ENCODE measurements around the gene FCF1.

The FCF1 gene

GRCh38 chr14:74685056-74685455 lies 27.9 kb upstream of the FCF1 start:
- Histone ChIP-seq H3K4me1 (ENCODE audit: low read length) (no peaks in the 10 kb centered on the region), H4K20me1 (ENCODE audit: insufficient read depth, low read length) (no peaks in the 10 kb centered on the region), H3F3A (ENCODE audit: insufficient read depth, low read length) (no peaks in the 10 kb centered on the region), H3K27me3 (replicated peaks; ENCODE audit: insufficient read depth, low read length) (no peaks in the 10 kb centered on the region), H3K4me3 (ENCODE audit: low read length) (no peak overlapping the region), H3K9me2 (replicated peaks; ENCODE audit: insufficient read depth, low read length) (no peaks in the 10 kb centered on the region), H3K4me2 (ENCODE audit: low read depth, low read length) (no peak overlapping the region), H2AFZ (ENCODE audit: low read length) (no peak overlapping the region), H3K9ac (ENCODE audit: low read length) (no peak overlapping the region), H3K27ac (ENCODE audit: low read length) (no peak overlapping the region), H3K79me2 (ENCODE audit: low read length) (no peaks in the 10 kb centered on the region), H3K36me3 (replicated peaks; ENCODE audit: insufficient read depth, low read length) (no peaks in the 10 kb centered on the region), H3K9me3 (replicated peaks; ENCODE audit: insufficient read depth, low read length) (no peaks in the 10 kb centered on the region)
- no peak for TF ChIP-seq EZH2 (optimal IDR thresholded peaks at IDR 0.05; ENCODE audit: low read depth, low read length)
- TF ChIP-seq CTCF (IDR thresholded peaks at IDR 0.05; ENCODE audit: low read length): no peak
- DNase-seq: no peak

GRCh38 chr14:74685921-74686678 lies 26.8 kb upstream of the FCF1 start:
- TF ChIP-seq EZH2phosphoT487 (IDR thresholded peaks at IDR 0.05; ENCODE audit: low read length) (no peak), EZH2 (optimal IDR thresholded peaks at IDR 0.05; ENCODE audit: low read depth, low read length) (no peak), CTCF (IDR thresholded peaks at IDR 0.05; ENCODE audit: low read length) (no peak)
- H3K27me3 ChIP-seq (replicated peaks; ENCODE audit: insufficient read depth, low read length): no peaks in the 10 kb centered on the region
- H2AFZ ChIP-seq (ENCODE audit: low read length): no peak overlapping the region

GRCh38 chr14:74691456-74691855 lies 21.5 kb upstream of the FCF1 start:
- no peak for DNase-seq
- no peaks in the 10 kb centered on the region for H3F3A ChIP-seq (ENCODE audit: insufficient read depth, low read length)
- H3K27ac ChIP-seq (ENCODE audit: low read length): no peak overlapping the region
- H3K27me3 ChIP-seq (replicated peaks; ENCODE audit: insufficient read depth, low read length): no peaks in the 10 kb centered on the region
- H3K9me3 ChIP-seq (replicated peaks; ENCODE audit: insufficient read depth, low read length): no peaks in the 10 kb centered on the region
- H2AFZ ChIP-seq (ENCODE audit: low read length): no peak overlapping the region
- H3K36me3 ChIP-seq (replicated peaks; ENCODE audit: insufficient read depth, low read length): no peaks in the 10 kb centered on the region
- H4K20me1 ChIP-seq (ENCODE audit: insufficient read depth, low read length): no peaks in the 10 kb centered on the region
- TF ChIP-seq CTCF (IDR thresholded peaks at IDR 0.05; ENCODE audit: low read length) (no peak), EZH2phosphoT487 (IDR thresholded peaks at IDR 0.05; ENCODE audit: low read length) (no peak), EZH2 (optimal IDR thresholded peaks at IDR 0.05; ENCODE audit: low read depth, low read length) (no peak)
- H3K79me2 ChIP-seq (ENCODE audit: low read length): no peaks in the 10 kb centered on the region
- H3K9me2 ChIP-seq (replicated peaks; ENCODE audit: insufficient read depth, low read length): no peaks in the 10 kb centered on the region
- no peak overlapping the region for H3K9ac ChIP-seq (ENCODE audit: low read length)
- H3K4me1 ChIP-seq (ENCODE audit: low read length): no peaks in the 10 kb centered on the region
- H3K4me2 ChIP-seq (ENCODE audit: low read depth, low read length): no peak overlapping the region
- H3K4me3 ChIP-seq (ENCODE audit: low read length): no peak overlapping the region

More at GRCh38 chr14:74685921-74686678, 26.8 kb upstream of the FCF1 start:
- no peaks in the 10 kb centered on the region for H3K36me3 ChIP-seq (replicated peaks; ENCODE audit: insufficient read depth, low read length)
- H3K4me2 ChIP-seq (ENCODE audit: low read depth, low read length): no peak overlapping the region
- no peak overlapping the region for H3K9ac ChIP-seq (ENCODE audit: low read length)
- no peak for DNase-seq
- no peaks in the 10 kb centered on the region for H3K79me2 ChIP-seq (ENCODE audit: low read length)
- H3K9me2 ChIP-seq (replicated peaks; ENCODE audit: insufficient read depth, low read length): no peaks in the 10 kb centered on the region
- no peaks in the 10 kb centered on the region for H4K20me1 ChIP-seq (ENCODE audit: insufficient read depth, low read length)
- H3F3A ChIP-seq (ENCODE audit: insufficient read depth, low read length): no peaks in the 10 kb centered on the region
- no peaks in the 10 kb centered on the region for H3K9me3 ChIP-seq (replicated peaks; ENCODE audit: insufficient read depth, low read length)
- H3K4me3 ChIP-seq (ENCODE audit: low read length): no peak overlapping the region
- no peaks in the 10 kb centered on the region for H3K4me1 ChIP-seq (ENCODE audit: low read length)
- H3K27ac ChIP-seq (ENCODE audit: low read length): no peak overlapping the region
